ENCODE results near the gene MED9.

MED9 gene

DNA sequence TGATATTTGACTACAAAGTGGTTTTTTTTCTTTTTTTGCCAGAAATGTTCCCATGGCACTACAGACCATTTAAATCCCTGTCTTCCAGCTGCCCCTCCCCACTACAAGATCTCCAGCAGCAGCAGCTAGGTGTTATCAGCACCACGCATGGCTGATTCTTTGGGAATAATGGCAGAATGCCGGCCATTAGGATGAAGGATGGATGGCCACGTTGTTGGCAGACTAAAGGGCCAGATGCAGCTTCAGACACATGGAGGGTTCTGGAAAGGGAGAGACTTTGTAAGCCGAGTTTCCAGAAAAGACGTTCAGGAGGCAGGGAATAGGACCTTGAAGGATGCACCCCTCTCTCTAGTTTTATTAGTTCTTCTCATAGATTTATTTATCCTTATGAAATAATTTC lies 10.3 kb upstream of the MED9 start:
- DNase-seq (ENCODE audit: insufficient read length, low spot score) (no peak), FAIRE-seq (no peak)
- TF ChIP-seq, protein P1, sequence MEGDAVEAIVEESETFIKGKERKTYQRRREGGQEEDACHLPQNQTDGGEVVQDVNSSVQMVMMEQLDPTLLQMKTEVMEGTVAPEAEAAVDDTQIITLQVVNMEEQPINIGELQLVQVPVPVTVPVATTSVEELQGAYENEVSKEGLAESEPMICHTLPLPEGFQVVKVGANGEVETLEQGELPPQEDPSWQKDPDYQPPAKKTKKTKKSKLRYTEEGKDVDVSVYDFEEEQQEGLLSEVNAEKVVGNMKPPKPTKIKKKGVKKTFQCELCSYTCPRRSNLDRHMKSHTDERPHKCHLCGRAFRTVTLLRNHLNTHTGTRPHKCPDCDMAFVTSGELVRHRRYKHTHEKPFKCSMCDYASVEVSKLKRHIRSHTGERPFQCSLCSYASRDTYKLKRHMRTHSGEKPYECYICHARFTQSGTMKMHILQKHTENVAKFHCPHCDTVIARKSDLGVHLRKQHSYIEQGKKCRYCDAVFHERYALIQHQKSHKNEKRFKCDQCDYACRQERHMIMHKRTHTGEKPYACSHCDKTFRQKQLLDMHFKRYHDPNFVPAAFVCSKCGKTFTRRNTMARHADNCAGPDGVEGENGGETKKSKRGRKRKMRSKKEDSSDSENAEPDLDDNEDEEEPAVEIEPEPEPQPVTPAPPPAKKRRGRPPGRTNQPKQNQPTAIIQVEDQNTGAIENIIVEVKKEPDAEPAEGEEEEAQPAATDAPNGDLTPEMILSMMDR (IDR thresholded peaks at IDR 0.05; ENCODE audit: insufficient read depth, missing control alignments), result no peak

- TF ChIP-seq, protein P1 (IDR thresholded peaks at IDR 0.05; ENCODE audit: insufficient read depth, missing control alignments), result no peak
- DNase-seq (ENCODE audit: insufficient read length, low spot score), result no peak
- peak; percentile 86 for FAIRE-seq
These were observed 9.8 kb upstream of the MED9 start for GRCh38 chr17:17467016-17467415.

DNA sequence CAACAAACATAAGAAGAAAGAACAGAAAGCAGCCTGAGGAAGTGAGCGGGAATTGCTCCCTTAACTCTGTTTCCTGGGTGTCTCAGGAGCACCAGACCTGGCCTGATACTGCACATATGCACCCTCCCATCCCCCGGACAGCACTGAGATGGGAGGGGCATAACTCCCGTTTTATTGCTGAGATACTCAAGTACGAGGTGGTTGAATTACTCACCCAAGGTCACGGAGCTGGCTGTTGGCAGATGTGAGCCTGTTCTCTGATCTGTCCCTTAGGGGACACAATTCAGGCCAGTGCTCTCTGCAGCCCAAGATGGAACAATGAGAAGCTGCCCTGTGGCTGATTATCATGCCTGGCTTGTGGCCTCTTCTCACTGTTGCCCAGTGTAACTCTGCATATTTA lies 9.1 kb upstream of the MED9 start:
- TF ChIP-seq, protein P1 (IDR thresholded peaks at IDR 0.05; ENCODE audit: insufficient read depth, missing control alignments), result no peak
- DNase-seq (ENCODE audit: insufficient read length, low spot score) (no peak), FAIRE-seq (no peak)

DNA sequence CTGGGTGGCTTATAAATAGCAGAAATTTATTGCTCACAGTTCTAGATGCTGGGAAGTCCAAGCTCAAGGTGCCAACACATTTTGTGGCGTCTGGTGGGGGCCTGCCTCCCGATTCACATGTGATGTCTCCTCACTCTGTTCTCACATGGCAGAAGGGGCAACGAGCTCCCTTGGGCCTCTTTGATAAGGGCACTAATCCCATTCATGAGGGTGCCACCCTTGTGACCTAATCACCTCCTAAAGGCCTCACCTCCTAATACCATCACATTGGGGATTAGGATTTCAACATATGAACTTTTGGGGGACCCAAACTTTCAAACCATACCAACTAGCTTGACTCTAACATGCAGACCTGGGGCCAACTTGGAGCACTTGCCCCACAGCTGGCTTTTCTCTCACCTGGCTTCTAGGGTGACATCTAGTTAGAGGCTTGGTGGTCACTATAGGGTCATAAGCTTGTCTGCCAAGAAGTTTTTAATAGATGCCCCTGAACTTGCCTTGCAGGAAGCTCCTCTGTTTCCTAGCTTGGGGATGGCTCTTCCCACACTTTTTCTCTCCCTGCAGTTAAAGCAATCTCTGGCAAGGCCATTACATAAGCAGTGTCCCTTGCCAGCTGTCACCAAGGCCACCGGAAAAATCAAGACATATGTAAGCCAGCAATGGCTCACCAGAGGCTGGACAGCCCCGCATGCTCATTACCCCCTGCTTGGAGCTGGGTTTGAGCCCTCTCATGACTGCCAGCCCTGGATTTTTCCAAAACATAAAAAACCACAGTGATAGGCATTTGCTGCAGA lies 8.4 kb upstream of the MED9 start:
- TF ChIP-seq, protein P1 (IDR thresholded peaks at IDR 0.05; ENCODE audit: insufficient read depth, missing control alignments), result no peak
- DNase-seq (ENCODE audit: insufficient read length, low spot score), result no peak
- no peak for FAIRE-seq

DNA sequence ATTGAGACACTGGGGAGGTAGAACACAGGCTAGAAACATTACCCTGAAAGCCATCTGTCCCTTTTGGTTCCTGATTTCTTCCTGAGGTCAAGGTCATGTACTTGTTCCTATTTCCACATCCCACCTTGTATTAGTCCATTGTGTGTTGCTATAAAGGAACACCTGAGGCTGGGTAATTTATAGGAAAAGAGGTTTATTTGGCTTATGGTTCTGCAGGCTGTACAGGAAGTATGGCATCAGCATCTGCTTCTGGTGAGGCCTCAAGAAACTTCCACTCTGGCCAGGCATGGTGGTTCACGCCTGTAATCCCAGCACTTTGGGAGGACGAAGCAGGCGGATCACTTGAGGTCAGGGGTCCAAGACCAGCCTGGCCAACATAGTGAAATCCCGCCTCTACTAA lies 7.4 kb upstream of the MED9 start:
- DNase-seq (ENCODE audit: insufficient read length, low spot score), result no peak
- TF ChIP-seq, protein P1 (IDR thresholded peaks at IDR 0.05; ENCODE audit: insufficient read depth, missing control alignments), result no peak
- no peak for FAIRE-seq

GRCh38 chr17:17469996-17470395 lies 6.8 kb upstream of the MED9 start:
- DNase-seq (ENCODE audit: insufficient read length, low spot score), result no peak
- TF ChIP-seq, protein P1 (IDR thresholded peaks at IDR 0.05; ENCODE audit: insufficient read depth, missing control alignments), result no peak

GRCh38 chr17:17472333-17472920 lies 4.4 kb upstream of the MED9 start:
- FAIRE-seq (no peak), DNase-seq (ENCODE audit: insufficient read length, low spot score) (no peak)
- TF ChIP-seq, protein P1 (IDR thresholded peaks at IDR 0.05; ENCODE audit: insufficient read depth, missing control alignments), result no peak

More at GRCh38 chr17:17469996-17470395, 6.8 kb upstream of the MED9 start:
- FAIRE-seq, result no peak

Data from D721Med (cell line).